ENCODE measurements around the gene VASP. TPM values are rescaled to one million over a fixed set of nuclear protein-coding genes. Genes with fewer than 3 reads are reported as not detected.

VASP gene
- total and polyA plus RNA-seq, 2 donors (not counting 1 experiment from before 2014, with no cell fraction given) = 40.3 to 67.9 TPM

GRCh38 chr19:45556835-45557234, 49.6 kb downstream of the VASP start:
- H3K9ac ChIP-seq (ENCODE audit: insufficient read depth, low read length) = no peak overlapping the region
- H4K20me1 ChIP-seq (ENCODE audit: control insufficient read depth, extremely low read depth, insufficient read depth, low read length) = no peaks in the 10 kb centered on the region
- H3K4me1 ChIP-seq (ENCODE audit: control insufficient read depth, extremely low read depth, insufficient read depth, low read length) = no peaks in the 10 kb centered on the region
- TF ChIP-seq EZH2 (IDR thresholded peaks at IDR 0.05; ENCODE audit: low read length, missing control alignments) (no peak), CTCF (conservative IDR thresholded peaks at IDR 0.05 in 1 of 2, IDR thresholded peaks at IDR 0.05 in 1 of 2; ENCODE audit: low read depth in 1 of 2, low read length in 2 of 2) (no peak)
- no peak overlapping the region for H3K27ac ChIP-seq (ENCODE audit: insufficient read depth, low read length)
- no peak for DNase-seq (ENCODE audit: low read depth in 2 of 2)
- no peaks in the 10 kb centered on the region for H3K79me2 ChIP-seq (ENCODE audit: control insufficient read depth, insufficient read depth, low read length)
- no peaks in the 10 kb centered on the region for H3K27me3 ChIP-seq (ENCODE audit: control insufficient read depth, insufficient read depth, low read length)
- no peaks in the 10 kb centered on the region for H3K9me3 ChIP-seq (ENCODE audit: control insufficient read depth, insufficient read depth, low read depth, low read length)
- H2AFZ ChIP-seq (ENCODE audit: low read length) = no peak overlapping the region
- H3K4me2 ChIP-seq (ENCODE audit: extremely low read depth, insufficient read depth, low read length) = no peak overlapping the region
- no peak overlapping the region for H3K4me3 ChIP-seq (replicated peaks in 1 of 4; ENCODE audit: control extremely low read depth in 1 of 4, insufficient read depth in 1 of 4, low read depth in 3 of 4, low read length in 4 of 4)
- H3K36me3 ChIP-seq (ENCODE audit: control insufficient read depth, insufficient read depth, low read length) = no peaks in the 10 kb centered on the region

GRCh38 chr19:45558399-45558878, 51.2 kb downstream of the VASP start:
- H3K4me3 ChIP-seq (replicated peaks in 1 of 4; ENCODE audit: control extremely low read depth in 1 of 4, insufficient read depth in 1 of 4, low read depth in 3 of 4, low read length in 4 of 4) = no peak overlapping the region
- H3K9ac ChIP-seq (ENCODE audit: insufficient read depth, low read length) = no peak overlapping the region
- H3K36me3 ChIP-seq (ENCODE audit: control insufficient read depth, insufficient read depth, low read length) = no peaks in the 10 kb centered on the region
- no peaks in the 10 kb centered on the region for H4K20me1 ChIP-seq (ENCODE audit: control insufficient read depth, extremely low read depth, insufficient read depth, low read length)
- no peak for TF ChIP-seq EZH2 (IDR thresholded peaks at IDR 0.05; ENCODE audit: low read length, missing control alignments)
- peak; percentile 59 to 79 for TF ChIP-seq CTCF (conservative IDR thresholded peaks at IDR 0.05 in 1 of 2, IDR thresholded peaks at IDR 0.05 in 1 of 2; ENCODE audit: low read depth in 1 of 2, low read length in 2 of 2)
- no peaks in the 10 kb centered on the region for H3K79me2 ChIP-seq (ENCODE audit: control insufficient read depth, insufficient read depth, low read length)
- no peaks in the 10 kb centered on the region for H3K9me3 ChIP-seq (ENCODE audit: control insufficient read depth, insufficient read depth, low read depth, low read length)
- no peaks in the 10 kb centered on the region for H3K27me3 ChIP-seq (ENCODE audit: control insufficient read depth, insufficient read depth, low read length)
- no peak overlapping the region for H3K4me2 ChIP-seq (ENCODE audit: extremely low read depth, insufficient read depth, low read length)
- H2AFZ ChIP-seq (ENCODE audit: low read length) = no peak overlapping the region
- H3K27ac ChIP-seq (ENCODE audit: insufficient read depth, low read length) = no peak overlapping the region
- DNase-seq (ENCODE audit: low read depth in 2 of 2) = peak; percentile 30 to 50
- H3K4me1 ChIP-seq (ENCODE audit: control insufficient read depth, extremely low read depth, insufficient read depth, low read length) = no peaks in the 10 kb centered on the region

- no peaks in the 10 kb centered on the region for H3K4me1 ChIP-seq (ENCODE audit: control insufficient read depth, extremely low read depth, insufficient read depth, low read length)
- H3K9me3 ChIP-seq (ENCODE audit: control insufficient read depth, insufficient read depth, low read depth, low read length) = no peaks in the 10 kb centered on the region
- no peak overlapping the region for H3K4me2 ChIP-seq (ENCODE audit: extremely low read depth, insufficient read depth, low read length)
- no peak overlapping the region for H3K27ac ChIP-seq (ENCODE audit: insufficient read depth, low read length)
- no peak for DNase-seq (ENCODE audit: low read depth in 2 of 2)
- H3K4me3 ChIP-seq (replicated peaks in 1 of 4; ENCODE audit: control extremely low read depth in 1 of 4, insufficient read depth in 1 of 4, low read depth in 3 of 4, low read length in 4 of 4) = no peak overlapping the region
- no peaks in the 10 kb centered on the region for H4K20me1 ChIP-seq (ENCODE audit: control insufficient read depth, extremely low read depth, insufficient read depth, low read length)
- H3K27me3 ChIP-seq (ENCODE audit: control insufficient read depth, insufficient read depth, low read length) = no peaks in the 10 kb centered on the region
- no peaks in the 10 kb centered on the region for H3K79me2 ChIP-seq (ENCODE audit: control insufficient read depth, insufficient read depth, low read length)
- H2AFZ ChIP-seq (ENCODE audit: low read length) = no peak overlapping the region
- no peaks in the 10 kb centered on the region for H3K36me3 ChIP-seq (ENCODE audit: control insufficient read depth, insufficient read depth, low read length)
- H3K9ac ChIP-seq (ENCODE audit: insufficient read depth, low read length) = no peak overlapping the region
- TF ChIP-seq CTCF (conservative IDR thresholded peaks at IDR 0.05 in 1 of 2, IDR thresholded peaks at IDR 0.05 in 1 of 2; ENCODE audit: low read depth in 1 of 2, low read length in 2 of 2) (no peak), EZH2 (IDR thresholded peaks at IDR 0.05; ENCODE audit: low read length, missing control alignments) (no peak)
Observed at GRCh38 chr19:45560038-45560437, 52.8 kb downstream of the VASP start.

Data from fibroblast of lung (primary cell).